Panc1 (cell line): ENCODE measurements around the gene SLX9. TPM values are rescaled to one million over a fixed set of nuclear protein-coding genes. Genes with fewer than 3 reads are reported as not detected.

ENCODE experiments used
- ATAC-seq: fragments of 200-7000 bp; cut with Tn5 transposase; 2 replicates; pipeline ENCODE4 v1.9.1; 2020; ENCODE audit warnings: mild to moderate bottlenecking, moderate library complexity
- BruUV-seq: library from RNA; stranded (reverse); fragments of 400-500 nt; replicated peaks from 2 replicates; lab custom pipeline; 2021; lab: Mats Ljungman, UMichigan
- CTCF ChIA-PET: fragments of 300-600 bp; sonication (Branson Sonifier 250); formaldehyde crosslinking; loops from one replicate; lab custom pipeline; 2022; ENCODE audit warnings: antibody characterized with exemption; lab: Charles Lee
- POLR2A ChIA-PET: fragments of 300-600 bp; sonication (Branson Sonifier 250); formaldehyde crosslinking; loops from one replicate; lab custom pipeline; 2022; ENCODE audit warnings: antibody characterized with exemption; lab: Charles Lee
- DNase-seq: peaks from one replicate; pipeline ENCODE4 v3.0.0-alpha.2; 2010; ENCODE audit warnings: low read depth, low spot score
- H3K27ac ChIP-seq: 2 replicates; pipeline ENCODE4 v1.5.1; 2011; ENCODE audit warnings: mild to moderate bottlenecking, low read length, inconsistent platforms
- H3K27me3 ChIP-seq: fragments of 200-500 bp; sonication (Bioruptor generic); 2 replicates; pipeline ENCODE4 v1.6.0; 2014; ENCODE audit warnings: low read length, inconsistent platforms; ENCODE audit not compliant: control insufficient read depth, insufficient read depth
- H3K36me3 ChIP-seq: fragments of 200-500 bp; sonication (Bioruptor generic); 2 replicates; pipeline ENCODE4 v1.5.1; 2014; ENCODE audit warnings: inconsistent platforms, mild to moderate bottlenecking, low read length, moderate library complexity; ENCODE audit not compliant: control insufficient read depth, insufficient read depth
- H3K4me1 ChIP-seq: 2 replicates; pipeline ENCODE4 v1.5.1; 2011; ENCODE audit warnings: inconsistent platforms, mild to moderate bottlenecking, low read length, moderate library complexity; ENCODE audit not compliant: control insufficient read depth, insufficient read depth
- H3K4me3 ChIP-seq, 2 experiments: 2 replicates each; pipeline ENCODE4 v1.5.1; 2011 to 2012; ENCODE audit warnings: low read depth in 2 of 2, low read length in 2 of 2, mild to moderate bottlenecking in 2 of 2, inconsistent platforms in 1 of 2, moderate library complexity in 1 of 2
- H3K9me3 ChIP-seq: fragments of 200-500 bp; sonication (Bioruptor generic); 2 replicates; pipeline ENCODE4 v1.5.1; 2014; ENCODE audit warnings: low read depth, mild to moderate bottlenecking, inconsistent platforms, low read length, moderate library complexity; ENCODE audit not compliant: control insufficient read depth, insufficient read depth
- CTCF ChIP-seq: fragments of 450-650 bp; IDR thresholded peaks from 2 replicates; pipeline ENCODE4 v1.5.1; 2017; ENCODE audit warnings: mild to moderate bottlenecking
- POLR2AphosphoS5 ChIP-seq: IDR thresholded peaks from 2 replicates; pipeline ENCODE4 v1.6.1; 2012; ENCODE audit warnings: mild to moderate bottlenecking, low read depth, low read length, moderate library complexity
- SIN3A ChIP-seq: IDR thresholded peaks from 2 replicates; pipeline ENCODE4 v1.6.1; 2012; ENCODE audit warnings: low read depth, mild to moderate bottlenecking, low read length, moderate library complexity, borderline replicate concordance; ENCODE audit not compliant: insufficient read depth
- TCF7L2 ChIP-seq: IDR thresholded peaks from 2 replicates; pipeline ENCODE4 v1.6.1; 2011; ENCODE audit warnings: mild to moderate bottlenecking, low read depth, low read length, inconsistent platforms
- in situ Hi-C: cut with HindIII; loops from 2 replicates; pipeline ENCODE4 v1.10.0; 2016; ENCODE audit warnings: low sequenced_read_pairs, low pct_unique_long_range_greater_than_20kb
- intact Hi-C: fragments of 100-400 bp; cut with micrococcal nuclease; formaldehyde crosslinking; loops from one replicate; pipeline ENCODE4 v1.10.0; 2022; ENCODE audit not compliant: unreplicated experiment
- total RNA-seq: library from RNA; stranded (reverse); gene quantifications from one replicate; pipeline ENCODE4 v1.2.1, GENCODE V29; 2021; ENCODE audit not compliant: unreplicated experiment
- TF ChIP-seq, protein P1 (sequence below), 2 experiments: IDR thresholded peaks; 2 replicates each; pipeline ENCODE4 v1.6.1; 2011 to 2012; ENCODE audit warnings: low read depth in 2 of 2, control low read depth in 1 of 2, low read length in 1 of 2, mild to moderate bottlenecking in 1 of 2, moderate library complexity in 1 of 2; ENCODE audit not compliant: insufficient read depth in 1 of 2

The SLX9 gene
- total RNA-seq, 1 experiment from 2014 or later = 50.9 TPM

GRCh38 chr21:44911068-44911383 lies 28.8 kb upstream of the SLX9 start:
- intact Hi-C loops = no loop called here
- no peaks in the 10 kb centered on the region for H3K27me3 ChIP-seq
- H3K36me3 ChIP-seq = no peaks in the 10 kb centered on the region
- ATAC-seq (no peak), DNase-seq (no peak)
- H3K9me3 ChIP-seq = no peaks in the 10 kb centered on the region
- no peak overlapping the region for H3K4me3 ChIP-seq
- peak overlapping the region; percentile 70; the same call in 1 of the 2 replicates for H3K27ac ChIP-seq
- peaks cover 34% of the 10 kb centered on the region for H3K4me1 ChIP-seq
- in situ Hi-C loops = no loop called here
- CTCF ChIA-PET = interaction anchor here (1.5 kb wide), 1 partner anchor 18 kb away, joined by 5 read pairs; no protein-coding TSS in a partner anchor
- no TSS peak for BruUV-seq
- no peak for TF ChIP-seq TCF7L2
- TF ChIP-seq, protein P1, sequence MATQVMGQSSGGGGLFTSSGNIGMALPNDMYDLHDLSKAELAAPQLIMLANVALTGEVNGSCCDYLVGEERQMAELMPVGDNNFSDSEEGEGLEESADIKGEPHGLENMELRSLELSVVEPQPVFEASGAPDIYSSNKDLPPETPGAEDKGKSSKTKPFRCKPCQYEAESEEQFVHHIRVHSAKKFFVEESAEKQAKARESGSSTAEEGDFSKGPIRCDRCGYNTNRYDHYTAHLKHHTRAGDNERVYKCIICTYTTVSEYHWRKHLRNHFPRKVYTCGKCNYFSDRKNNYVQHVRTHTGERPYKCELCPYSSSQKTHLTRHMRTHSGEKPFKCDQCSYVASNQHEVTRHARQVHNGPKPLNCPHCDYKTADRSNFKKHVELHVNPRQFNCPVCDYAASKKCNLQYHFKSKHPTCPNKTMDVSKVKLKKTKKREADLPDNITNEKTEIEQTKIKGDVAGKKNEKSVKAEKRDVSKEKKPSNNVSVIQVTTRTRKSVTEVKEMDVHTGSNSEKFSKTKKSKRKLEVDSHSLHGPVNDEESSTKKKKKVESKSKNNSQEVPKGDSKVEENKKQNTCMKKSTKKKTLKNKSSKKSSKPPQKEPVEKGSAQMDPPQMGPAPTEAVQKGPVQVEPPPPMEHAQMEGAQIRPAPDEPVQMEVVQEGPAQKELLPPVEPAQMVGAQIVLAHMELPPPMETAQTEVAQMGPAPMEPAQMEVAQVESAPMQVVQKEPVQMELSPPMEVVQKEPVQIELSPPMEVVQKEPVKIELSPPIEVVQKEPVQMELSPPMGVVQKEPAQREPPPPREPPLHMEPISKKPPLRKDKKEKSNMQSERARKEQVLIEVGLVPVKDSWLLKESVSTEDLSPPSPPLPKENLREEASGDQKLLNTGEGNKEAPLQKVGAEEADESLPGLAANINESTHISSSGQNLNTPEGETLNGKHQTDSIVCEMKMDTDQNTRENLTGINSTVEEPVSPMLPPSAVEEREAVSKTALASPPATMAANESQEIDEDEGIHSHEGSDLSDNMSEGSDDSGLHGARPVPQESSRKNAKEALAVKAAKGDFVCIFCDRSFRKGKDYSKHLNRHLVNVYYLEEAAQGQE (IDR thresholded peaks at IDR 0.05; ENCODE audit: insufficient read depth in 1 of 2, low read depth in 2 of 2, low read length in 1 of 2) = no peak
- no peak for TF ChIP-seq SIN3A
- TF ChIP-seq CTCF = no peak
- TF ChIP-seq POLR2AphosphoS5 = no peak
- POLR2A ChIA-PET = no interaction called here

DNA sequence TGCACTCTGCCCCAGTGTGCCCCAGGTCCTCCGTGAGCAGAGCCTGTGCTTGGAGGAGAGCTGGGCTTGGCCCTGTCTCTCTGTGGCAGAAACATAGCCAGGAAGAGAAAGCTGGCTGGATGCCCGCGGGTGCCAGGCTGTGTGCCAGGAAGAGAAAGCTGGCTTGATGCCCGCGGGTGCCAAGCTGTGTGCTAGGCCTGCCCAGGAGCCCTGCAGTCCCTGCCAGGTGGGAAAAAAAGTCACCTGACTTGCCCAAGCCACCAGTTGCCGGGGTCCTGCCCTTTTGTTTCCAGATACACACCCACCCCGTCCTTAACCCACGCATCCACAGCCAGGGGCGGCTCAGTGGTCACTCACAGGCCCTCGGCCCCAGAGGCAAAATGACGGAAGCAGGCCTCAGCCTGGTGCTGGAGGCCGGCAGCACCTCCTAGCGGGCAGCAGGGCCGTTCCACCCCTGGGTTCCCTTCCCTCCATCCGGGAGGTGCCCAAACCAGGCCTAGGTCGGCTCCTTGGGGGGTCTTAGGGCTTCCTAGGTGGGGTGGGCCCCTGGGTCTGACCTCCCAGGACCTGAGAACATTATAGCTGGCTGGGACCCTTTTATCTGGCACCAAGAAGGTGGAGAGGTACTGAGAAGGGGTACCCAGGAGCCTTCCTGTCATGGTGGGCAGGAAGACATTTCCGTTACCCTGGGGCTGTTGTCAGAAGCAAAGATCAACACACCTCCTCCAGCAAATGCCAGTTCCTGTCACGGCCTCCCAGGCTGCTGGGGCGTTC lies 28.3 kb upstream of the SLX9 start:
- H3K4me3 ChIP-seq = no peak overlapping the region
- H3K27ac ChIP-seq = peak overlapping the region; percentile 70
- ATAC-seq (peak; percentile 74), DNase-seq (no peak)
- TF ChIP-seq, protein P1 (IDR thresholded peaks at IDR 0.05; ENCODE audit: insufficient read depth in 1 of 2, low read depth in 2 of 2, low read length in 1 of 2) = no peak
- TF ChIP-seq SIN3A (no peak), CTCF (no peak; the same call in 1 of the 2 replicates), POLR2AphosphoS5 (no peak), TCF7L2 (no peak)
- intact Hi-C loops (no loop called here), in situ Hi-C loops (no loop called here)
- H3K27me3 ChIP-seq = no peaks in the 10 kb centered on the region
- no TSS peak for BruUV-seq
- no peaks in the 10 kb centered on the region for H3K36me3 ChIP-seq
- no peaks in the 10 kb centered on the region for H3K9me3 ChIP-seq
- peaks cover 36% of the 10 kb centered on the region for H3K4me1 ChIP-seq
- POLR2A ChIA-PET = no interaction called here
- CTCF ChIA-PET = interaction anchor here (1.5 kb wide), 1 partner anchor 19 kb away, joined by 5 read pairs; no protein-coding TSS in a partner anchor
